GM18519 (cell line): ENCODE measurements around the gene TRIM43.
"Not testable (repeated sequence)": the region's sequence is repeated elsewhere in the genome, so short reads cannot be mapped to it uniquely, and the experiment has no call there.

Experiments
- ATAC-seq: cut with Tn5 transposase; IDR thresholded peaks from one replicate; pipeline ENCODE4 v1.9.1; 2021; ENCODE audit warnings: mild to moderate bottlenecking, moderate library complexity; ENCODE audit not compliant: unreplicated experiment, low FRiP score

TRIM43 gene

GRCh38 chr2:95591701-95592100, at the start of gene TRIM43:
TRIM43 (plus strand) TSS chr2:95592001; CDS start chr2:95594024, 2,023 bp downstream.
- not testable (repeated sequence) for ATAC-seq

- no peak for ATAC-seq
Observed at GRCh38 chr2:95551055-95551568, 40.7 kb upstream of the TRIM43 start.

- no peak for ATAC-seq
Observed at GRCh38 chr2:95552911-95553310, 38.9 kb upstream of the TRIM43 start.

GRCh38 chr2:95569170-95569569, 22.6 kb upstream of the TRIM43 start:
- ATAC-seq = no peak

GRCh38 chr2:95573866-95574265, 17.9 kb upstream of the TRIM43 start:
- ATAC-seq = no peak

- no peak for ATAC-seq
Observed at GRCh38 chr2:95574506-95574905, 17.3 kb upstream of the TRIM43 start.

GRCh38 chr2:95575857-95576256, 15.9 kb upstream of the TRIM43 start:
- no peak for ATAC-seq

- ATAC-seq = no peak
Observed at GRCh38 chr2:95578539-95578938, 13.3 kb upstream of the TRIM43 start.

- not testable (repeated sequence) for ATAC-seq
Observed at GRCh38 chr2:95583545-95583944, 8.3 kb upstream of the TRIM43 start.

GRCh38 chr2:95584321-95584720, 7.5 kb upstream of the TRIM43 start:
- ATAC-seq = not testable (repeated sequence)

GRCh38 chr2:95589777-95590536, 1.8 kb upstream of the TRIM43 start:
- ATAC-seq = not testable (repeated sequence)

- ATAC-seq = not testable (repeated sequence)
Observed at GRCh38 chr2:95592973-95593372, 1.2 kb downstream of the TRIM43 start.

GRCh38 chr2:95595012-95595411, 3.2 kb downstream of the TRIM43 start:
- ATAC-seq = not testable (repeated sequence)

- ATAC-seq = not testable (repeated sequence)
Observed at GRCh38 chr2:95601301-95601700, 9.5 kb downstream of the TRIM43 start.

GRCh38 chr2:95602146-95602545, 10.3 kb downstream of the TRIM43 start:
- not testable (repeated sequence) for ATAC-seq

GRCh38 chr2:95608356-95608755, 16.6 kb downstream of the TRIM43 start:
- ATAC-seq = not testable (repeated sequence)

- not testable (repeated sequence) for ATAC-seq
Observed at GRCh38 chr2:95609764-95610163, 18.0 kb downstream of the TRIM43 start.

- ATAC-seq = not testable (repeated sequence)
Observed at GRCh38 chr2:95613048-95613447, 21.2 kb downstream of the TRIM43 start.

- ATAC-seq = not testable (repeated sequence)
Observed at GRCh38 chr2:95622728-95623127, 30.9 kb downstream of the TRIM43 start.

GRCh38 chr2:95630987-95631386, 39.2 kb downstream of the TRIM43 start:
- ATAC-seq = not testable (repeated sequence)

GRCh38 chr2:95633626-95634259, 41.9 kb downstream of the TRIM43 start:
- ATAC-seq = not testable (repeated sequence)
